A549 (cell line): ENCODE measurements around the gene RIC3. TPM values are rescaled to one million over a fixed set of nuclear protein-coding genes. Genes with fewer than 3 reads are reported as not detected.

Experiments used
- ATAC-seq, 2 experiments: fragments of 200-7000 bp in 1 of 2; fragments of >200 bp in 1 of 2; cut with Nextera tagmentation in 1 of 2; cut with Tn5 transposase in 1 of 2; 3 replicates each; pipeline versions ENCODE4 v1.8.0 to v1.9.1; 2018 to 2020; ENCODE audit warnings: mild to moderate bottlenecking in 1 of 2, moderate library complexity in 1 of 2
- CTCF ChIA-PET: fragments of 300-600 bp; sonication (Branson Sonifier 250); formaldehyde crosslinking; extraction: SDS; loops from one replicate; lab custom pipeline; 2021; ENCODE audit warnings: antibody characterized with exemption, inconsistent platforms; lab: Yijun Ruan, JAX
- POLR2A ChIA-PET: fragments of 350-600 bp; formaldehyde crosslinking; extraction: SDS; loops from one replicate; lab custom pipeline; 2021; ENCODE audit warnings: antibody characterized with exemption, inconsistent platforms; lab: Yijun Ruan, JAX
- DNase-seq, 2 experiments: peaks; one replicate each; pipeline versions ENCODE4 v3.0.0 to v3.0.0-alpha.2; 2011 to 2016; ENCODE audit warnings: low read depth in 1 of 2, low spot score in 1 of 2
- FAIRE-seq: peaks from 2 replicates; lab custom pipeline; 2011; peaks lifted over from hg19 to GRCh38; lab: Jason Lieb, UNC
- H3K27ac ChIP-seq, 2 experiments: fragments of >200 bp; sonication (Bioruptor Twin); formaldehyde crosslinking; 3 replicates each; pipeline ENCODE4 v1.5.1; 2016 to 2017
- H3K4me1 ChIP-seq: fragments of >200 bp; sonication (Bioruptor Twin); formaldehyde crosslinking; 3 replicates; pipeline ENCODE4 v1.6.1; 2016
- H3K4me2 ChIP-seq: fragments of >200 bp; sonication (Bioruptor Twin); formaldehyde crosslinking; 3 replicates; pipeline ENCODE4 v1.6.1; 2016
- H3K4me3 ChIP-seq: fragments of >200 bp; sonication (Bioruptor Twin); formaldehyde crosslinking; 3 replicates; pipeline ENCODE4 v1.5.1; 2016
- H3K9me3 ChIP-seq: fragments of >200 bp; sonication (Bioruptor Twin); formaldehyde crosslinking; 3 replicates; pipeline ENCODE4 v1.6.1; 2016
- ATOH8 ChIP-seq: fragments of 250-450 bp; sonication (Bioruptor Pico); IDR thresholded peaks from 2 replicates; pipeline ENCODE4 v1.5.0; 2020; ENCODE audit warnings: low read depth, mild to moderate bottlenecking, moderate library complexity
- CBX8 ChIP-seq: fragments of 200-600 bp; sonication (generic); IDR thresholded peaks from 2 replicates; pipeline ENCODE4 v1.6.1; 2016
- CHD4 ChIP-seq: fragments of 200-600 bp; sonication (generic); IDR thresholded peaks from 2 replicates; pipeline ENCODE4 v1.6.1; 2016; ENCODE audit warnings: antibody characterized with exemption, mild to moderate bottlenecking, borderline replicate concordance
- EP300 ChIP-seq, 2 experiments: fragments of >200 bp; sonication (Bioruptor Twin); formaldehyde crosslinking; IDR thresholded peaks; 2 replicates in 1 of 2; 3 replicates in 1 of 2; pipeline ENCODE4 v1.6.1; 2016 to 2017
- FOSL2 ChIP-seq, 2 experiments: fragments of 450-650 bp in 1 of 2; fragments of >200 bp in 1 of 2; sonication (Bioruptor Twin) in 1 of 2; formaldehyde crosslinking; IDR thresholded peaks; 2 replicates each; pipeline versions ENCODE4 v1.5.0 to v1.6.1; 2016 to 2020; ENCODE audit warnings: mild to moderate bottlenecking in 1 of 2, moderate library complexity in 1 of 2
- FOXS1 ChIP-seq: fragments of 250-450 bp; sonication (Bioruptor Pico); IDR thresholded peaks from 2 replicates; pipeline ENCODE4 v1.5.0; 2020; ENCODE audit warnings: mild to moderate bottlenecking, moderate library complexity
- HDAC2 ChIP-seq: fragments of 200-600 bp; sonication (generic); IDR thresholded peaks from 2 replicates; pipeline ENCODE4 v1.6.1; 2016
- HEYL ChIP-seq: fragments of 250-450 bp; sonication (Bioruptor Pico); IDR thresholded peaks from 2 replicates; pipeline ENCODE4 v1.8.0; 2021; ENCODE audit warnings: mild to moderate bottlenecking, moderate library complexity
- HOXB13 ChIP-seq: fragments of 250-450 bp; sonication (Bioruptor Pico); IDR thresholded peaks from 2 replicates; pipeline ENCODE4 v1.5.0; 2020; ENCODE audit warnings: low read depth, mild to moderate bottlenecking, moderate library complexity
- HOXB5 ChIP-seq: fragments of 250-450 bp; sonication (Bioruptor Pico); IDR thresholded peaks from 2 replicates; pipeline ENCODE4 v1.5.0; 2020; ENCODE audit warnings: mild to moderate bottlenecking, moderate library complexity
- JUN ChIP-seq, 2 experiments: fragments of >200 bp; sonication (Bioruptor Twin); formaldehyde crosslinking; IDR thresholded peaks; 2 replicates in 1 of 2; 3 replicates in 1 of 2; pipeline ENCODE4 v1.6.1; 2016 to 2017
- KDM1A ChIP-seq: fragments of 200-600 bp; sonication (generic); IDR thresholded peaks from 2 replicates; pipeline ENCODE4 v1.6.1; 2016; ENCODE audit warnings: low read depth, mild to moderate bottlenecking
- MAZ ChIP-seq: fragments of 150-350 bp; IDR thresholded peaks from 2 replicates; pipeline ENCODE4 v1.6.1; 2014; ENCODE audit warnings: antibody characterized with exemption, low read depth, low read length, borderline replicate concordance
- NPAS2 ChIP-seq: fragments of 250-450 bp; sonication (Bioruptor Pico); IDR thresholded peaks from 2 replicates; pipeline ENCODE4 v1.8.0; 2022; ENCODE audit warnings: mild to moderate bottlenecking, moderate library complexity, borderline replicate concordance
- NR3C1 ChIP-seq: fragments of >200 bp; sonication (Bioruptor Twin); formaldehyde crosslinking; IDR thresholded peaks from 3 replicates; pipeline ENCODE4 v1.6.1; 2017
- PHF8 ChIP-seq: fragments of 200-600 bp; sonication (generic); IDR thresholded peaks from 2 replicates; pipeline ENCODE4 v1.6.1; 2016; ENCODE audit warnings: low read depth, mild to moderate bottlenecking, antibody characterized with exemption, moderate library complexity, borderline replicate concordance
- POLR2A ChIP-seq: IDR thresholded peaks from 2 replicates; pipeline ENCODE4 v1.6.1; 2012; ENCODE audit warnings: mild to moderate bottlenecking, low read length
- RAD21 ChIP-seq, 2 experiments: fragments of >200 bp in 1 of 2; sonication (Bioruptor Twin) in 1 of 2; formaldehyde crosslinking in 1 of 2; IDR thresholded peaks in 1 of 2; conservative IDR thresholded peaks in 1 of 2; 2 replicates in 1 of 2; 3 replicates in 1 of 2; pipeline ENCODE4 v1.6.1; 2012 to 2018; ENCODE audit warnings: inconsistent platforms in 1 of 2
- RNF2 ChIP-seq: fragments of 200-600 bp; sonication (generic); IDR thresholded peaks from 2 replicates; pipeline ENCODE4 v1.6.1; 2016; ENCODE audit warnings: low read depth, mild to moderate bottlenecking, antibody characterized with exemption, moderate library complexity, borderline replicate concordance
- SMC3 ChIP-seq: fragments of >200 bp; sonication (Bioruptor Twin); formaldehyde crosslinking; IDR thresholded peaks from 3 replicates; pipeline ENCODE4 v1.6.1; 2018; ENCODE audit warnings: inconsistent platforms
- ZC3H11A ChIP-seq: fragments of 450-650 bp; IDR thresholded peaks from 2 replicates; pipeline ENCODE4 v1.6.1; 2014; ENCODE audit warnings: antibody characterized with exemption, mild to moderate bottlenecking
- ZNF302 ChIP-seq: fragments of 250-450 bp; sonication (Bioruptor Pico); IDR thresholded peaks from 2 replicates; pipeline ENCODE4 v1.9.0; 2021; ENCODE audit warnings: inconsistent platforms, mild to moderate bottlenecking, moderate library complexity
- WGBS: methylation state at CpG from one replicate; pipeline ENCODE4 v1.1.6; 2017; ENCODE audit errors: missing lambda C conversion rate; 5-methylcytosine and 5-hydroxymethylcytosine counted together
- polyA plus RNA-seq, 4 experiments: library from polyadenylated mRNA; depleted of rRNA in 3 of 4; stranded (reverse); fragments of >200 nt; fragmentation: RNase III in 1 of 4; extraction: RNeasy Plus Mini Kit Qiagen cat#74134 plus additional on column Dnase treatment in 1 of 4; gene quantifications; 2 replicates in 3 of 4; 3 replicates in 1 of 4; pipeline ENCODE4 v1.2.3, GENCODE V29; 2011 to 2017
- TF ChIP-seq, protein P1 (sequence below): IDR thresholded peaks from 2 replicates; pipeline ENCODE4 v1.6.1; 2012
- TF ChIP-seq, protein P2 (sequence below): fragments of >200 bp; sonication (Bioruptor Twin); formaldehyde crosslinking; IDR thresholded peaks from 3 replicates; pipeline ENCODE4 v1.6.1; 2016
- TF ChIP-seq, protein P3 (sequence below): fragments of 150-350 bp; IDR thresholded peaks from 2 replicates; pipeline ENCODE4 v1.6.1; 2014; ENCODE audit warnings: low read depth, mild to moderate bottlenecking, low read length

RIC3 gene
- polyA plus RNA-seq, 2 of the 4 experiments (the other 2 are of a cell fraction): 1.7 to 3.2 TPM

GRCh38 chr11:8065031-8065430 lies 103.8 kb downstream of the RIC3 start (continued):
- TF ChIP-seq ZC3H11A (no peak), HOXB5 (no peak), MAZ (no peak), KDM1A (no peak)

GRCh38 chr11:8063324-8063723 lies 105.5 kb downstream of the RIC3 start:
- Histone ChIP-seq H3K4me3 (no peak overlapping the region), H3K9me3 (no peaks in the 10 kb centered on the region), H3K27ac (no peak overlapping the region), H3K4me2 (no peak overlapping the region), H3K4me1 (peaks cover 2% of the 10 kb centered on the region)
- ChIA-PET CTCF (interaction anchor here (0.7 to 9.8 kb wide), 4 partner anchors 9 to 57 kb away, joined by 3 to 57 read pairs (median 6); no protein-coding TSS in a partner anchor), POLR2A (no interaction called here)
- DNase-seq: no peak
- WGBS: 66% methylated on average over 7 of the region's 7 CpGs
- no peak for FAIRE-seq
- no peak for ATAC-seq
- TF ChIP-seq, protein P1, sequence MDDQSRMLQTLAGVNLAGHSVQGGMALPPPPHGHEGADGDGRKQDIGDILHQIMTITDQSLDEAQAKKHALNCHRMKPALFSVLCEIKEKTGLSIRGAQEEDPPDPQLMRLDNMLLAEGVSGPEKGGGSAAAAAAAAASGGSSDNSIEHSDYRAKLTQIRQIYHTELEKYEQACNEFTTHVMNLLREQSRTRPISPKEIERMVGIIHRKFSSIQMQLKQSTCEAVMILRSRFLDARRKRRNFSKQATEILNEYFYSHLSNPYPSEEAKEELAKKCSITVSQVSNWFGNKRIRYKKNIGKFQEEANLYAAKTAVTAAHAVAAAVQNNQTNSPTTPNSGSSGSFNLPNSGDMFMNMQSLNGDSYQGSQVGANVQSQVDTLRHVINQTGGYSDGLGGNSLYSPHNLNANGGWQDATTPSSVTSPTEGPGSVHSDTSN: no peak
- no peak for TF ChIP-seq JUN (IDR thresholded peaks at IDR 0.05)
- no peak for TF ChIP-seq ZNF302
- TF ChIP-seq ZC3H11A: no peak
- no peak for TF ChIP-seq ATOH8 (CRISPR knock-in tag)
- no peak for TF ChIP-seq EP300 (IDR thresholded peaks at IDR 0.05)
- TF ChIP-seq SMC3: no peak
- no peak for TF ChIP-seq HEYL
- no peak for TF ChIP-seq RAD21 (conservative IDR thresholded peaks at IDR 0.05 in 1 of 2, IDR thresholded peaks at IDR 0.05 in 1 of 2)
- TF ChIP-seq HDAC2: no peak
- TF ChIP-seq FOXS1 (CRISPR knock-in tag): no peak
- no peak for TF ChIP-seq NR3C1
- TF ChIP-seq PHF8: no peak

GRCh38 chr11:8062781-8063257 lies 106.0 kb downstream of the RIC3 start:
- ChIA-PET CTCF (interaction anchor here (9.8 kb wide), 1 partner anchor 28 kb away, joined by 57 read pairs; no protein-coding TSS in a partner anchor), POLR2A (no interaction called here)
- no peak for DNase-seq

DNA sequence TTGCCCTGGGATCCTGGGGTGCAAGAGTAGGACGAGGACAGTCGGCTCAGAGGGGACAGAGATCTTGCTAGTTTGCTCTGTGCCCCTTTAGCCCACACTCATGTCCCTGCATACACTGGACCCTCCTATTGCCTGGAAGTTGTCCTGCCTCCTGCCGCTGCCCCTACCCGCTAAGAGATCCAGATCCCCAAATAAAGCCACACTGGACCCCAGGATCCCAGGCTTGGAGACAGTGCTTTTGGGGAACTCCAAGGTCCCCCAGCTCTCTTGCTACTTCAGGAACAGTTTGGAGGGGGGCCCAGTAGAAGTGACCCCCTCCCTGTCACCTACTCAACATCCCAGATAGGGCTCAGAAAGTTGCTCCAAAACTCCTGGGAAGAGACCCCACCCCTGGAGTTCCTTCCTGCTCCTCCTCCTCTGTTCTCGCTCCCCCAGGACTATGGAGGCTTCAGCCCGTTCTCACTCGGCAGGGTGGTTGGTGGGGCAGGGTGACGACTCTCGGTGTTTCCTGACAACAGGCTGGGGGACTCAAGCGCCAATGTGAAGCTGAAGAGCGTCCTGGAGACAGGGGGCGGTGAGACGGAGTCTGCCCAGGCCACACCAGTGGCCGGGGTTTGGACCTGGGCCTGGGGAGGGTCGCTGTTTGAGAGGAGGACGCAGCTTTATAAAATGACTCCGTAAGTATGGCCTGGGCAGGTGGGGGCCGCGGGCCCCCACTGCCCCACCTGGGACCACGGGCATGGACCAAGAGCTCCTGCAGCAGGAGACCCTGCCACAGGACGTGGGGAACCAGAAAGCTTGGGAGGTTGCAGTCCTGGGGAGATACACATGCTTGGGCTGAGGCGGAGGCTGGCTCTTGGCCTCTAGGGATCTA lies 107.0 kb downstream of the RIC3 start:
- ATAC-seq (no peak), FAIRE-seq (no peak)
- H3K4me2 ChIP-seq: no peak overlapping the region
- CTCF ChIA-PET: interaction anchor here (0.6 to 9.8 kb wide), 4 partner anchors 27 to 246 kb away, joined by 3 to 57 read pairs (median 4); partner anchors contain the start of gene EIF3F
- no peak overlapping the region for H3K4me3 ChIP-seq
- POLR2A ChIA-PET: no interaction called here
- 68% methylated on average over 21 of the region's 22 CpGs for WGBS
- no peak for TF ChIP-seq ZC3H11A
- TF ChIP-seq PHF8: no peak
- no peak for TF ChIP-seq NR3C1
- TF ChIP-seq HOXB13: no peak
- no peak for TF ChIP-seq MAZ
- TF ChIP-seq, protein P1: no peak
- TF ChIP-seq CBX8: no peak
- no peak for TF ChIP-seq POLR2A
- no peak for TF ChIP-seq HDAC2
- no peak for TF ChIP-seq FOSL2 (IDR thresholded peaks at IDR 0.05)
- no peak for TF ChIP-seq FOSL2 (CRISPR knock-in tag; IDR thresholded peaks at IDR 0.05)
- TF ChIP-seq, protein P2, sequence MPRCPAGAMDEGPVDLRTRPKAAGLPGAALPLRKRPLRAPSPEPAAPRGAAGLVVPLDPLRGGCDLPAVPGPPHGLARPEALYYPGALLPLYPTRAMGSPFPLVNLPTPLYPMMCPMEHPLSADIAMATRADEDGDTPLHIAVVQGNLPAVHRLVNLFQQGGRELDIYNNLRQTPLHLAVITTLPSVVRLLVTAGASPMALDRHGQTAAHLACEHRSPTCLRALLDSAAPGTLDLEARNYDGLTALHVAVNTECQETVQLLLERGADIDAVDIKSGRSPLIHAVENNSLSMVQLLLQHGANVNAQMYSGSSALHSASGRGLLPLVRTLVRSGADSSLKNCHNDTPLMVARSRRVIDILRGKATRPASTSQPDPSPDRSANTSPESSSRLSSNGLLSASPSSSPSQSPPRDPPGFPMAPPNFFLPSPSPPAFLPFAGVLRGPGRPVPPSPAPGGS: no peak
- TF ChIP-seq SMC3: no peak
- TF ChIP-seq CHD4: no peak
- TF ChIP-seq, protein P3, sequence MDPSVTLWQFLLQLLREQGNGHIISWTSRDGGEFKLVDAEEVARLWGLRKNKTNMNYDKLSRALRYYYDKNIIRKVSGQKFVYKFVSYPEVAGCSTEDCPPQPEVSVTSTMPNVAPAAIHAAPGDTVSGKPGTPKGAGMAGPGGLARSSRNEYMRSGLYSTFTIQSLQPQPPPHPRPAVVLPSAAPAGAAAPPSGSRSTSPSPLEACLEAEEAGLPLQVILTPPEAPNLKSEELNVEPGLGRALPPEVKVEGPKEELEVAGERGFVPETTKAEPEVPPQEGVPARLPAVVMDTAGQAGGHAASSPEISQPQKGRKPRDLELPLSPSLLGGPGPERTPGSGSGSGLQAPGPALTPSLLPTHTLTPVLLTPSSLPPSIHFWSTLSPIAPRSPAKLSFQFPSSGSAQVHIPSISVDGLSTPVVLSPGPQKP: no peak
- no peak for TF ChIP-seq NPAS2 (CRISPR knock-in tag)
- TF ChIP-seq, all 56 proteins: peak for 0
- Histone ChIP-seq H3K9me3 (no peaks in the 10 kb centered on the region), H3K27ac (no peak overlapping the region), H3K4me1 (no peaks in the 10 kb centered on the region)
- no peak for DNase-seq

More at GRCh38 chr11:8062781-8063257, 106.0 kb downstream of the RIC3 start:
- H3K27ac ChIP-seq: no peak overlapping the region
- TF ChIP-seq RNF2: no peak
- ATAC-seq (no peak), FAIRE-seq (no peak)
- H3K4me1 ChIP-seq: no peaks in the 10 kb centered on the region
- H3K4me2 ChIP-seq: no peak overlapping the region
- no peak overlapping the region for H3K4me3 ChIP-seq
- WGBS: 65% methylated on average over 12 of the region's 13 CpGs
- H3K9me3 ChIP-seq: no peaks in the 10 kb centered on the region
